HEK293T (cell line): Measurements from ENCODE around the gene IPO11.

Experiments used
- ARNT ChIP-seq: fragments of 450-650 bp; IDR thresholded peaks from 2 replicates; pipeline ENCODE4 v1.6.1; 2017; ENCODE audit warnings: mild to moderate bottlenecking
- FOXA1 ChIP-seq: fragments of 450-650 bp; IDR thresholded peaks from 2 replicates; pipeline ENCODE4 v1.6.1; 2016; ENCODE audit warnings: mild to moderate bottlenecking
- FOXK2 ChIP-seq: fragments of 450-650 bp; IDR thresholded peaks from 2 replicates; pipeline ENCODE4 v1.6.1; 2016; ENCODE audit warnings: mild to moderate bottlenecking
- FOXM1 ChIP-seq: fragments of 450-650 bp; IDR thresholded peaks from 2 replicates; pipeline ENCODE4 v1.6.1; 2017; ENCODE audit warnings: mild to moderate bottlenecking, borderline replicate concordance
- HDGF ChIP-seq: fragments of 450-650 bp; IDR thresholded peaks from 2 replicates; pipeline ENCODE4 v1.6.1; 2017; ENCODE audit warnings: antibody characterized with exemption, borderline replicate concordance
- NFRKB ChIP-seq: fragments of 450-650 bp; IDR thresholded peaks from 2 replicates; pipeline ENCODE4 v1.6.1; 2016; ENCODE audit warnings: mild to moderate bottlenecking, moderate library complexity
- SP1 ChIP-seq: fragments of 450-650 bp; IDR thresholded peaks from 2 replicates; pipeline ENCODE4 v1.6.1; 2017
- SUZ12 ChIP-seq: fragments of 450-650 bp; IDR thresholded peaks from 2 replicates; pipeline ENCODE4 v1.6.1; 2016; ENCODE audit warnings: mild to moderate bottlenecking

GRCh38 chr5:62572918-62573514, 160.5 kb downstream of the IPO11 start:
- TF ChIP-seq FOXK2 (no peak), SP1 (no peak), NFRKB (no peak), FOXM1 (no peak), ARNT (no peak), HDGF (no peak), FOXA1 (no peak), SUZ12 (no peak)
